Progenitor cell of endocrine pancreas (in vitro differentiated cells): ENCODE data around the gene USP38. TPM values are rescaled to one million over a fixed set of nuclear protein-coding genes. Genes with fewer than 3 reads are reported as not detected.

Source experiments
- DNase-seq: peaks from one replicate; pipeline ENCODE4 v3.0.0; 2021; ENCODE audit warnings: low spot score; ENCODE audit not compliant: unreplicated experiment
- H3K27ac Mint-ChIP-seq: 2 replicates; pipeline ENCODE4 v1.8.0; 2021; ENCODE audit warnings: mild to moderate bottlenecking, moderate library complexity, mixed read lengths
- H3K27me3 Mint-ChIP-seq: 2 replicates; pipeline ENCODE4 v1.8.0; 2021; ENCODE audit warnings: mixed read lengths
- H3K36me3 Mint-ChIP-seq: 2 replicates; pipeline ENCODE4 v1.8.0; 2022; ENCODE audit warnings: mixed read lengths; ENCODE audit not compliant: insufficient read depth
- H3K4me1 Mint-ChIP-seq: 2 replicates; pipeline ENCODE4 v1.8.0; 2021; ENCODE audit warnings: low read depth, mixed read lengths
- H3K4me3 Mint-ChIP-seq: 2 replicates; pipeline ENCODE4 v1.8.0; 2021; ENCODE audit warnings: low read depth, mild to moderate bottlenecking, moderate library complexity, mixed read lengths
- H3K9me3 Mint-ChIP-seq: 2 replicates; pipeline ENCODE4 v1.8.0; 2021; ENCODE audit warnings: low read depth, mixed read lengths
- total RNA-seq: library from RNA; stranded (reverse); gene quantifications from 2 replicates; pipeline ENCODE4 v1.2.1, GENCODE V29; 2021
- TF ChIP-seq, protein P1 (sequence below): fragments of 200-600 bp; sonication (generic); IDR thresholded peaks from one replicate; pipeline ENCODE4 v1.5.0; 2021; ENCODE audit warnings: antibody characterized with exemption, mild to moderate bottlenecking; ENCODE audit not compliant: unreplicated experiment

The USP38 gene
- total RNA-seq, 1 donor from 2014 or later: 23.3 TPM

- Mint-ChIP-seq H3K4me3 (no peak overlapping the region), H3K9me3 (peaks cover under 1% of the 10 kb centered on the region), H3K36me3 (no peaks in the 10 kb centered on the region), H3K4me1 (no peaks in the 10 kb centered on the region), H3K27ac (no peak overlapping the region), H3K27me3 (no peaks in the 10 kb centered on the region)
- TF ChIP-seq, protein P1, sequence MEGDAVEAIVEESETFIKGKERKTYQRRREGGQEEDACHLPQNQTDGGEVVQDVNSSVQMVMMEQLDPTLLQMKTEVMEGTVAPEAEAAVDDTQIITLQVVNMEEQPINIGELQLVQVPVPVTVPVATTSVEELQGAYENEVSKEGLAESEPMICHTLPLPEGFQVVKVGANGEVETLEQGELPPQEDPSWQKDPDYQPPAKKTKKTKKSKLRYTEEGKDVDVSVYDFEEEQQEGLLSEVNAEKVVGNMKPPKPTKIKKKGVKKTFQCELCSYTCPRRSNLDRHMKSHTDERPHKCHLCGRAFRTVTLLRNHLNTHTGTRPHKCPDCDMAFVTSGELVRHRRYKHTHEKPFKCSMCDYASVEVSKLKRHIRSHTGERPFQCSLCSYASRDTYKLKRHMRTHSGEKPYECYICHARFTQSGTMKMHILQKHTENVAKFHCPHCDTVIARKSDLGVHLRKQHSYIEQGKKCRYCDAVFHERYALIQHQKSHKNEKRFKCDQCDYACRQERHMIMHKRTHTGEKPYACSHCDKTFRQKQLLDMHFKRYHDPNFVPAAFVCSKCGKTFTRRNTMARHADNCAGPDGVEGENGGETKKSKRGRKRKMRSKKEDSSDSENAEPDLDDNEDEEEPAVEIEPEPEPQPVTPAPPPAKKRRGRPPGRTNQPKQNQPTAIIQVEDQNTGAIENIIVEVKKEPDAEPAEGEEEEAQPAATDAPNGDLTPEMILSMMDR: no peak
- DNase-seq: no peak
Observed at GRCh38 chr4:143246977-143247376, 62.3 kb downstream of the USP38 start.

DNA sequence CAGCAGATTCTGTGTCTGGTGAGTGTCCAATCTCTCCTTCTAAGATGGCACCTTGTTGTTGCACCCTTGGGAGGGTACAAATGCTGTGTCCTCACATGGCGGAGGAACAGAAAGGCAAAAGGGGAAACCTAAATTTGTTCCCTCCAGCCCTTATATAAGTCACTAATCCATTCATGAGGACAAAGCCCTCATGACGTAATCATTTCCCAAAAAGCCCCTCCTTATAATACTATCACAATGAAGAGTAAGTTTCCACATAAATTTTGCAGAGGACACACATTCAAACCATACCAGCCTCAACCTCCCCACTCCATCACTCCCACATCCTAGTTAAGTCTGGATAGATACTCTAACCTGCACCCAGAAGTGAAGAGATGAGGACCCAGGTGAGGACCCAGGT lies 63.1 kb downstream of the USP38 start:
- H3K36me3 Mint-ChIP-seq: no peaks in the 10 kb centered on the region
- H3K4me1 Mint-ChIP-seq: no peaks in the 10 kb centered on the region
- H3K4me3 Mint-ChIP-seq: no peak overlapping the region
- no peak for DNase-seq
- H3K27ac Mint-ChIP-seq: no peak overlapping the region
- no peaks in the 10 kb centered on the region for H3K9me3 Mint-ChIP-seq
- no peaks in the 10 kb centered on the region for H3K27me3 Mint-ChIP-seq
- TF ChIP-seq, protein P1: no peak

GRCh38 chr4:143248827-143249226 lies 64.1 kb downstream of the USP38 start:
- H3K4me3 Mint-ChIP-seq: no peak overlapping the region
- no peak overlapping the region for H3K27ac Mint-ChIP-seq
- DNase-seq: no peak
- no peaks in the 10 kb centered on the region for H3K9me3 Mint-ChIP-seq
- H3K4me1 Mint-ChIP-seq: no peaks in the 10 kb centered on the region
- H3K27me3 Mint-ChIP-seq: no peaks in the 10 kb centered on the region
- TF ChIP-seq, protein P1: no peak
- H3K36me3 Mint-ChIP-seq: no peaks in the 10 kb centered on the region

- Mint-ChIP-seq H3K27ac (no peak overlapping the region), H3K36me3 (no peaks in the 10 kb centered on the region), H3K9me3 (no peaks in the 10 kb centered on the region), H3K4me3 (no peak overlapping the region), H3K27me3 (no peaks in the 10 kb centered on the region), H3K4me1 (no peaks in the 10 kb centered on the region)
- no peak for DNase-seq
- TF ChIP-seq, protein P1: no peak
Observed at GRCh38 chr4:143250617-143251016, 65.9 kb downstream of the USP38 start.

DNA sequence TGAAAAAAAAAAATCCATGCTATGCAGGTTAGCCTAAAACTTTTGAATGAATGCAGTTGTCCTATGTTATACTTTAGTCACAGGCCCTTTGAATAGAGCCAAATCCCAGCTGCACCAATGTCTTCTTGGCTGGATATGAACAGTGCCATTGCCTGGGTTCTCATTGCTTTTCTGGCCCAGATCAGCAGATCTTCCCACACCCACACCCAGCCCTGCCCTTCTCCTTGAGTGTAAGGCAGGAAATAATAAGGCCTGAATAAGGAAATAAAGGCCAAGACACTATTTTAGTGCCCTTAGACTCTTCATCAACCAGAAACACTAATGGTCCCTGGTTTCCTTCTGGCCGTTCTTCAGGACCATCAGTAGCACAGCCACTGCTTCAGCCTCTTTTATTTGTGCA lies 66.6 kb downstream of the USP38 start:
- H3K4me3 Mint-ChIP-seq: no peak overlapping the region
- no peak for DNase-seq
- no peaks in the 10 kb centered on the region for H3K27me3 Mint-ChIP-seq
- no peaks in the 10 kb centered on the region for H3K36me3 Mint-ChIP-seq
- H3K4me1 Mint-ChIP-seq: no peaks in the 10 kb centered on the region
- H3K27ac Mint-ChIP-seq: no peak overlapping the region
- TF ChIP-seq, protein P1: no peak
- H3K9me3 Mint-ChIP-seq: no peaks in the 10 kb centered on the region

DNA sequence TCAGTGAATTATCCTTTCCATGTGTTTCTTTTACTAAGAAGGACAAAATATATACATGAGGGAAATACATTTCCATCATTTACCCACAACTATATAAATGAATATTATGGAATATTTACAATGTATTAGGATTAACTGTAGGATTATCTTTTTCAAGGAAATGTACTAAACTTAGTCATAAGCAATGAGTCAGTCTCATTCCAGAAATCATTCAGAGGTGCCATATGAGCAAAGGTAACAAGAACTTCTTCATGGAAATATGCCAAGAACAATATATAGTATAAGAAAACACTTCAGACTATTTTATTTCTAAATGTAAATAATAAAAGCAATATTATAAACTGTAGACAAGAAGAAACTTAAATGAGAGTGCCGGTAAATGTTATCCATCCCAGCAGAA lies 67.1 kb downstream of the USP38 start:
- no peak overlapping the region for H3K27ac Mint-ChIP-seq
- no peaks in the 10 kb centered on the region for H3K27me3 Mint-ChIP-seq
- no peaks in the 10 kb centered on the region for H3K36me3 Mint-ChIP-seq
- TF ChIP-seq, protein P1: no peak
- H3K4me1 Mint-ChIP-seq: no peaks in the 10 kb centered on the region
- no peak for DNase-seq
- no peaks in the 10 kb centered on the region for H3K9me3 Mint-ChIP-seq
- no peak overlapping the region for H3K4me3 Mint-ChIP-seq
